NCI-H1436 treated with DMSO at 0.1 percent for 48 hours (cell line): ENCODE data around the gene DMC1.
A peak's percentile ranks its signal among the peaks of the same experiment; 100 is the strongest.

Experiments used
- DNase-seq: peaks from one replicate; lab custom pipeline; 2025; lab: John Stamatoyannopoulos, UW

DMC1 gene

DNA sequence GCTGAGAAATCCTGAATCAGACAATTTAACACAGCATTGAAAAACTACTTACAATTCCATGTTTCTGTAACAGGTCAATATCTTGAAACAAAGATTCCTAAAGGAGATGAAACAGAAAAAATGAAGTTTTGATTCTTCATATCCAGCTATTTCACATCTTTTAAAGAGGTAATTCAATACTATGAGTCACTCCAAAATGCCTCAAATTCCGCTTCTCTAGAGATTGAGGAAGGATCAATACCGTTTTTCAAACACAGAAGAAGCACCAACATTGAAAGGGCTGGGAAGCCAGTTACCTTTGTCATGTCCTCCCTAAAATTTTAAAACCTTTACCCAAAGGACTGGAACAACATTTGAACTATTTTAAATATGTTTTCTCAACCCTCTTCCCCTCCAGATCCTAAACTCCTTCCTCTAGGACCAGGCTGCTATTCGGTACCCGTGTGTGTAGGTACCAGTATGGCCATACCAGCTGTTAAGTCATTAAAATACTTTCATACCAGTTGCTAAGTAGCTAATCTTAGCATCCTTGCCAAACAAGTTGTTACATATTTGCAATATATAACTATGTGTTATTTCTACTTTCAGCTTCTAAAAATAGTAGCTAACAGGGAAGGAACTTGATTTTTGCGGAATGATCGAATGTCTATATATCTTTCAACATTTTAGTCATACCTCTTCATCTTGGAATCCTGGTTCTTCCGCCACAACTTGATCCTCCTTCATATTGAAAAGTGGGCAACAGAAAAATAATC is 2.3 kb downstream of the DMC1 start:
- no peak for DNase-seq

DNA sequence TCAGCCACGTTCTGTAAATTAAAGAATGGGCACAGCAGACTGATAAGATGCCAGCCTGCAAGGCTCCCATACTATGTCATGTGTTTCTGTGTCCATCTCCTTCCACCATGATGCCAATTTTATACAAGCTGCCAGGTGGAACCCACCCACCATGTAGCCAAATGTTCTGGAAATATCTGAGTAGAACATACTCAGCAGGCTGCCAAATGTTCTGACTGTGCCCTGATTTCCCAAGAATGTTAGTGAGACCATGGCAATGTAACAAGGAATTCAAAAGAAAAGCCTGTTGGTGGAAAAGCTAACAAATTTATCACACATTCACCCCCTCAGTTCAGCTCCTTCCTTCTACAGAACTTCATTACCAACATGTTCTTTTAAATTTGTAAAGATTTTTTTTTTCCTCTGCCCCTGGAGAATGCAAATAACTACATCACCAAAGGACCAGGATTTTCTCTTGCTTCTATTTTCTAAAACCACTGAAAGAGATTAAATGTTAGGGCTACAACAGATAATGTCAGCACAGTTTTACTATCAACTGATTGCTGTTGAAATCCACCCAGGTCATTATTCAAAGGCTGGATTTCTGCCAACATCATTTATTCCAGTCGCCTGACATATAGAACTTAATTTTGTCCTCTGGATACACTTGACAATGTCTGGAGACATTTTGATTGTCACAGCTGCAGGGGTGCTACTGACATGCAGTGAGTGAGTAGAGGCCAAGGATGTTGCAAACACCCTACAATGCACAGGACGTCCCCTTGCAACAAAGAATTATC is 3.1 kb downstream of the DMC1 start:
- no peak for DNase-seq

DNA sequence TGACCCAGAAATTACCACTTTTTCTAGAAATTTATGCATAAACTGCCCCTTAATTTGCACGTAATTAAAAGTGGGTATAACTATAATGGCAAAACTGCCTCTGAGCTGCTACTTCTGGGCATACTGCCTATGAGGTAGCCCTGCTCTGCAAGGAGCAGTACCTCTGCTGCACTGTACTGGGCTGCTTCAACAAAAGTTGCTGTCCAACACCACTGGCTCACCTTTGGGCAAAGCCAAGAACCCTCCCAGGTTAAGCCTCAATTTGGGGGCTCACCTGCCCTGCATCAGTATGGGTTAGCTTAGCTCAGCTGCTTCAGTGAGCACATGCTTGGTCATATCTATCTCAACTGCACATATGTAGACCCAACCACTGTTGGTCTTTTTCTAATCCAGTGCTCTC is 4.5 kb downstream of the DMC1 start:
- no peak for DNase-seq

DNA sequence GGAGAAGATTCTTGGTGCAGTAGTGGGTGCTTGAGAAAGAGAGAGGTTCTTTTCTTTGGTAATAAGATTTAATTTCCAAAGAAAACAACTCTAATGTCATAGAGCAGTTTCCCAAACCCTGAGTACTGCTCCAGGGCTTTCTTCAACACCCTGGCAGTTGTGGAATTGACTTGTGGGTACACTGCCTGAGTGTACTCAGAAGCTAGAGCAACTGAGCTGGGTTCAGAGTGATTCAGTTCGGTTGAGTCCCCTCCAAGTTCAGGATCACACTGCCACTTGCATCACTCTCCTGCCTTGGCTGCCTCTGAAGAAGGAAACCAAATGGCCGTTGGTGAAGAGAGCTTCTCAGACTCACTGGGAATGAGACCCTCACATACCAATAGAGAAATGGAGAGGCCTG is 5.3 kb downstream of the DMC1 start:
- DNase-seq = no peak

DNA sequence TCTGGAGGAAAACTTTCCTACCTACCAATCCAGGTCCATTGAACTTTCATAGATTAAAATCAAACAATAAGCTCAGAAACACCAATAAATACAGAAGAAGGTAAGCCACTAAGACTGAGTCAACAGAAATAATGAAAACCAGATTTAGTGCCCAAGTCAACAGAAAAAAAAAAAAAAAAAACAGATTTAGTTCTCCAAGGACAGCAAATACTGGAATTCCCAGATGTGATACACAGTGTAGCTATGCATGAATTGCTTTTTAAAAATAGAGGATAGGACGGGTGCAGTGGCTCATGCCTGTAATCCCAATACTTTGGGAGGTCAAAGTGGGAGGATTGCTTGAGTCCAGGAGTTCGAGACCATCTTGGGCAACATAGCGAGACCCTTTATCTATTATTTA is 15.7 kb downstream of the DMC1 start:
- no peak for DNase-seq

DNA sequence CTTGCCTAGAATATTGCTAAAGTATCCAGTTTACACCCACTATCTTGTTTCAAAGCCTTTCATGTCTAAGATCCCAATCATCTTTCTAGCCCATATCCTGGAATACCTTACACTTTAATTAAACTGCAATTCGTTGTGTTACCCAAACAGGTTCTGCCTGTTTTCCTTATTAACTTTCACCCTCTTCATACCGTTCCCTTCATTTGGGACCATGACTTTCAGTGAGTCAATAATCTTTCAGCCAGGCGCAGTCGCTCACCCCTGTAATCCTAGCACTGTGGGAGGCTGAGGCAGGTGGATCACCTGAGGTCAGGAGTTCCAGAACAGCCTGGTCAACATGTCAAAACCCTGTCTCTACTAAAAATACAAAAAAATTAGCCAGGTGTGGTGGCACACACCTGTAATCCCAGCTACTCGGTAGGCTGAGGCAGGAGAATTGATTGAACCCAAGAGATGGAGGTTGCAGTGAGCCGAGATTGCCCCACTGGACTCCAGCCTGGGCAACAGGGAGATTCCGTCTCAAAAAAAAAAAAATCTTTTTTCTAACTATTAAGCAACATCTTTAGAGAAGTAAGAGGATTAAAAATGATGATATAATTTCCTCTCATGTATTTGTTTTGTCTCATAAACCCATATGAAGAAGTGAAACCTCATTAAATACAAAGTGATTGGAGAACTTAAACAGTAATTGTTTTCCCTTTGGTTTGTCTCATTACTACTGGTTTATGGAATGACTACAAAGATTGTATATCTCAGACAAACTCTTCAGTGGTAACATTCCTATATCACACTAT is 20.7 kb downstream of the DMC1 start:
- no peak for DNase-seq

DNA sequence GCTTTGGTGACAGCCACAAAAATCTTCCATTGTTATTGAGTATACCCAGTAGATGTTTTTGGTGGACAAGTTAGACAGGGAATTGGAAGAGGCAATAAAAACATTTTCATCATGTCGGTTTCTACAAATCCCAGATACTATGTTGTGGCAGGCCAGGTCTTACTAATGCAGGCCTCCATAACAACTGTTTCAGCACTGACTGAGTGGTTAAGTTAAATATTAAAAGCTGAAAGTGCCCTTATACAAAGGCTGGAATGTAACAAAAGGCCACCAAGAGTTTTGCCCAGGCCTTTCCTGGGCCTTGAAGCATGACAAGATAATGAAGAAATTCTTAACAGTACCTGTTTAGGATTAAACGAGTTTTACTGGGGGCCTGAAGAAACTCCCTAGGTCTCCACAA is 29.3 kb downstream of the DMC1 start:
- DNase-seq = no peak

DNA sequence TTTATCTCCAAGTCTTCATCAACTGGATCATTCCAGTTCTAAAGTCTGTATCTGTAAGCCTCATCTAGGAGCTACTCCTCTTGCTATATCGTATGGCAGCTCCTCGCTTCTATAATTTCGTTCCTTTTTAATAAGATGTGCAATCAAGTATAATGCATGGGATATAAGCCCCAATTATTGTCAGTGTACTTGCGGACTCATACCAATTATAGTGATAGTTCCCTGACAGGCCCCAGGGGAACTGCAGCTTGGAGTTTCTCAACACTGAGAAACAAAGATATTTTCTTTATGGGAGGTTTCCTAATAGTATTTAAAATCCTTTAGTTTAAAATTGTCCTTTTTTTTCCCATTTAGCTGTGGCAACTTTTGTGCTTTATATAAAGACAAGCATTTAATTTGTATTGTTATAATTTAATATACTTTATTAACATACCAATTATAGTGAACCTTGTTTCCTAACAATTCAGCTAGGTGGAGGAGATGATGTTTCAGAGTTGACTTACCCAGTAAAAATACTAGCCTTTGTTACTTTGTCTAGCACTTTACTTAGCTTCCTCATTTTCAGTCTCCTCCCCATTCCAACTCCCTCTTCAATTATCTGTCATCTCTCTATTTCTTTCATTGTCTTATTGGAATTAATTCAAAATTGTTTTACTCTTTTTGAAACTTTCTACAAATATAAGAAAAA is 38.6 kb downstream of the DMC1 start:
- DNase-seq = no peak

DNA sequence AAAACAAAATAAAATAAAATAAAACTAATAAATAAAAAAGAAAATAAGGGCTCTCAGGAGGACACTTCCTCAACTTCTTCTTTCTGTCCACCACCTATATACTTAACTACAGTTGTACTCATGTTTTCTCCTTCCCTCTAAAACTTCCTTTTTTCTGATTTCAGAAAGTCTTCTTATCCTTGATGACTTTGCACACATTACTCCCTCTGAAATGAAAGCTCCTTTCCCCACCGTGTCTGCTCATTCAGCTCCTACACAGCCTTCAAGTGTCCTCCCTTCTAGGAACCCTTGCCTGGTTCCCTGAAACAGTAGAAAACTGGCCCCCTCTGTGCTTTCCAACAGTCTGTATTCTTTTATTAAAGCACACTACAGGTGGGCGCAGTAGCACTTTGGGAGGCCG is 45.6 kb downstream of the DMC1 start:
- no peak for DNase-seq

DNA sequence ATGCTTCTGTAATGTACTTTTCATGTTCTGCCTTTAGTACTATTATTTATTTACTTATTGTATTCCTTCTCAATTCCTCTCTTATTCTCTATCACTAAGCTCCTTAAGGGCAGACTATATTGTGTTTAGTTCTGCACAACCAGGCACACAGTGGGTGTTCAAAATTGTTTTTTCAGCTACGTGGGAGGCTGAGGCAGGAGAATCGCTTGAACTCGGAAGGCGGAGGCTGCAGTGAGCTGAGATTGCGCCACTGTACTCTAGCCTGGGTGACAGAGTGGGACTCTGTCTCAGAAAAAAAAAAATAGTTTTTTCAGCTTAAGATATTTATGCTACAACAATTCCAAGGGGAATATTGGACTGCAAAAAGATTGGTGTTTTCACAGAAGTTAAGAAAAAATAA is 46.5 kb downstream of the DMC1 start:
- DNase-seq = no peak

DNA sequence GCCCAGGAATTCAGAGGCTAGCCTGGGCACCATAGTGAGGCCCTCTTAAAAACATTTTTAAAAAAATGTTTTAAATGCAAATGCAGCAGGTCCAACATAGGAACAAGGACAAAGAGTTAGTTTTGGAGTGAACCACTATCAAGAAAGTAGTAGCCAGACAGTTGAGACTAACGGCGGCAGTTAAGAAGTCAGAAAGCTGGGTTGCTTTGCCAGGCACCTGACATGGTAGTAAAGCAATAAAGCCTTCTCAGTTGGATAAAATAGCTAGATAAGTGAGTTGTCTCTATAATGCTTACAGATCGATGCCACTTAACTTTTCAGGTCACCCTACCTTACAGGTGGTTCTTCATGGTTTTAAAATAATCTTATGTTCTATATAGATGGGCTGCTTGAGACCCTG is 47.0 kb downstream of the DMC1 start:
- no peak for DNase-seq

DNA sequence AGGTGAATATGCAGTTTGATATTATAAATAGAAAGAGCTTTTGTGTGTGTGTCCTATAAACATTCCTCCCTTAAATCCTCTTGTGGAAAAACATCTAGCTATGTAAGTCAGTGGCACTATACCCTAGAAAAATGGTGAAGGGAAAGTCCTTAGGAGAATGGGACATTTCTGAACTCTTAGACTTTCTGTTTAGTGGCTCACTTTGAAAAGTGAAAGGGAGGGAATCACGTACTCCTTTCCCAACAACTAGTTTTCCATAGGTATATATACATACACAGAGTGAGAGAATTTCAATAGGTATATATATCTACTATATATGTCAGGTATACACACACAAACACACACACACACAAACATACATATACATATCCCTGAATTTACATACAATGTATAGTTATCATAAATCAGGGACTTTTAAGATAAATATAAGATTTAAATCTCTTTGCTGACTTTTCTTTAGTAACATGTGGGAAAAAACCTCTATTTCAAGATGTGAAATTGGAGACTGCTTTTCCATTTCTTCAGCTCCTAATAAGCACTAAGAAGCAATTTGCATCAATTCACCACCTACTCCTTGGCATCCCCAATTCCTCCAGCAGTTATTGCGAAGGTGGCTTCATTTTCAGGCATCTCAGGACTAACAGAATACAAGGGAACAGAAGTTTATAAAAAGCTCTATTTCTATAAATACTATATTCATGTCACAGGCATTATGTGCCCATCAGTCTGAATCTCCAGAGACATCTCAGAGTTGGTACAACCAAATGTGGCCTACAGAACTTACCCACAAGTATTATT is 50.3 kb downstream of the DMC1 start:
- no peak for DNase-seq

DNA sequence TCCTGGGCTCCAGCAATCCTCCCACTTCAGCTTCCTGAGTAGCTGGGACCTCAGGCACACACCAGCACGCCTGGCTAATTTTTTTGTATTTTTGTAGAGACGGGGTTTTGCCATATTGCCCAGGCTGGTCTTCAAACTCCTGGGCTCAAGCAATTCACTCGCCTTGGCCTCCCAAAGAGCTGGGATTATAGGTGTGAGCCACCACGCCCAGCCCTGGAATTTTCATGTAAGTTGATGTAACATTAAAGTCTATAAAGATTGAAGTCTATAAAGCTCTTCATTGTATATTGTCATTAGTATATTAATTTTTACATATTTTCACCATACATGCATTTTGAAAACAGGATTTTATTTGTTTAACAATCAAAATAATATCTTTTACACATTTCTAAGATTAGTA is 51.4 kb downstream of the DMC1 start:
- no peak for DNase-seq

DNA sequence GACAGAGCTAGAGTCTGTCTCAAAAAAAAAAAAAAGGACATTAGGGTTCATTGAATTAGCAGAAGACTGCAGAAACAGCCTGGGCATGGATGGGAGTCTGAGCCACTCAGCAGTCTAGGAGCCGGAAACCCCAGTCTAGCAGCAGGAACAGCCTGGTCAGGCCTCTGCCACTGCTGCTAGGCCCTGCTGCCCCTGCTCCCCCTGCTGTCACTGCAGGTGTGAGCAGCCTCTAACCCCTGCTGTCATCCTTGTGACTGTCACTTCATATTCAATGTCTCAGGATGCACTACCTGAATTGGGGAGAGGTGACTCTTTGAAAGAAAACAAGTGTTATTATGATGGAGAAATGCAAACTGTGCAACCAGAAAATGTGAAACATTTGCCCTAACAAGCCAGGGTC is 56.9 kb downstream of the DMC1 start:
- no peak for DNase-seq

DNA sequence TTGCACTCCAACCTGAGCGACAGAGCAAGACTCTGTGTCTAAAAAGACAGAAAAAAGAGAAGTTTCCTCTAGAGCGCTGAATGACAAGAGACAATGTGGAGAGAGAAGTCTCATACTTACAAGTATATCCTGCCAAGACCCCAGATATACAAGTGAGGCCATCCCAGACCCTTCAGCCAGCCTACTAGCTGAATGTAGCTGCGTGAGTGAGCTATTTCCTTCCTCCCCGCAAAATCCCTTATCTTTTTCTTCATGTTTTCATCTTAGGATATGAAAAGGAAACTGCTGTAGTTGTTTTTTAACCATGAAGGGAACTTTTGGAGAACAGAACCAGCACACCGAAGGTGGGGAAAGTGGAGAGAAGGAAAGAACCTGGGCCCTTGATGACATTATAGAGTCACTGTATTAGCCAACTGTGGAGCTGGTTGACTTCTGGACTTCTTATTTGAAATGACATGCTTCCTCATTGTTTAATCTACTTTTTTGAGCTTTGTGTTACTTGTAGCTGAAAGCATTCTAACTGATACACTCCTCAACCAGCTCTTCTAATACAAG is 59.5 kb downstream of the DMC1 start:
- no peak for DNase-seq

DNA sequence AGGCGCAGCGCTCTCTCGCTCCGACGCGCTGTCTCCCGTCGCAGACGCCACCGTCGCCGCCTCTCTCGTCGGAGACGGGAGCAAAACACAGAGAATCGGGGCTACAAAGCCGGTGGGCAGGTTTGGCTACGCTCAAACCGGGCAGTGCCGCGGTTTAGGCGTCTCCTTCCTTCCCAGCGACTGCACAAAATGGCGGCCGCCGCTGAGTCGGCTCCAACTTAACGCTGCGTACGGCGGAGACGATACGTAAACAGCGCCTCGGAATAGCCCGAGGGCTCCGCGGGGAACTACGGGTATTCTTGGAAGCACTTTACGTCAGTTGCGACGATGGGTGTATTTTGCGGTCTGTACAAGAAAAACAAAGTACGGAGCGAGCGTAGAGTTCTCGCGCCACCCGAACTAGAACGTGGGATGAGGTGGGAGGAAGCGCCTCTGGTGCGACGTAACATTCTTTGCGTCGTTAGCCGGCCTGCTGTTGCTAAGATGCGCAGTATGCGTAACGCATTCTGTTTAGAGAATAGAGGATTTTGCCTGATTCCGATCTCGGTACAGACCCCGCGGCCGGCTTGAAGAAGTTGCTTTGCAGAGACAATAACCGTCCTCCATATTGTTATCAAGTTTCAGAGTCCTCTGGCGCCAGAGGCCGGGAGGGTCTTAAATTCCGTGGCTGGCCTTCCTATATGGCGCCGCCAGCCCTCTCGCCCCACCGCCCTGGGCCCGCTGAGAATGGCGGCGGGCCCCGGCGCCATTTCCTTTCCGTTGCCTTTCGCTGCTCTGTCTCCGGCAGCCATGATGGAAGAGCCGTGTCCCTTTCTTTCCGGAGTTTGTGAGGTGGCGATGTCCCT is 63.6 kb downstream of the DMC1 start, which contains the start of gene DDX17:
Gene DDX17 (minus strand): TSS at position 194 of the 845 bp plus-strand sequence.
- DNase-seq = peak; percentile 93

DNA sequence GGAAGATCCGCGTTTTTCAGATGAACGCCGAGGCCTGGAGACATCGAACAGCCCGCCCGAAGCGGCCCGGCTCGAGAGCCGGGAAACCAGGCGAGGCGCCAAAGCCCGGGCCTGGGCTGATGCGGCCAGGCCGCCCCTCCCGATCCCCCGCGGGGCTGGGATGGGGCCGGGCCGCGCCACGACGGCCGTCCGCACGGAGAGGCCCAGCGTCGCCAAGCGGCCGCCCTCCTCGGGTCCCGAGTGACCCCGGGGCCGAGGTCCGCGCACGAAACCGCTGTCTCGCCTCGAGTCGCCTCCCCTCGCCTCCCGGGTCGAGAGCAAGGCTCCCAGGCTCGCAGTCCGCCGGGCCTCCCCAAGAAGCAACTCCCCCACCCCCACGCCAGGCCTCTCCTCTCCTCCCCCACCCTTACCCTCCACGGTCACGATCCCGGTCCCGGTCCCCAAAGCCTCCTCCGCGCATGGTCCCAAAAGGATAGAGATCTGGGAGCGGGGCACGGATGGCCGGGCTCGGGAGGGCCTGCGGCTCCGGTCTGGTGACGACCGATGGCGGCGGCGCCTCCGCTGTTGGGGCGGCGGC is 64.4 kb downstream of the DMC1 start:
- DNase-seq = no peak

DNA sequence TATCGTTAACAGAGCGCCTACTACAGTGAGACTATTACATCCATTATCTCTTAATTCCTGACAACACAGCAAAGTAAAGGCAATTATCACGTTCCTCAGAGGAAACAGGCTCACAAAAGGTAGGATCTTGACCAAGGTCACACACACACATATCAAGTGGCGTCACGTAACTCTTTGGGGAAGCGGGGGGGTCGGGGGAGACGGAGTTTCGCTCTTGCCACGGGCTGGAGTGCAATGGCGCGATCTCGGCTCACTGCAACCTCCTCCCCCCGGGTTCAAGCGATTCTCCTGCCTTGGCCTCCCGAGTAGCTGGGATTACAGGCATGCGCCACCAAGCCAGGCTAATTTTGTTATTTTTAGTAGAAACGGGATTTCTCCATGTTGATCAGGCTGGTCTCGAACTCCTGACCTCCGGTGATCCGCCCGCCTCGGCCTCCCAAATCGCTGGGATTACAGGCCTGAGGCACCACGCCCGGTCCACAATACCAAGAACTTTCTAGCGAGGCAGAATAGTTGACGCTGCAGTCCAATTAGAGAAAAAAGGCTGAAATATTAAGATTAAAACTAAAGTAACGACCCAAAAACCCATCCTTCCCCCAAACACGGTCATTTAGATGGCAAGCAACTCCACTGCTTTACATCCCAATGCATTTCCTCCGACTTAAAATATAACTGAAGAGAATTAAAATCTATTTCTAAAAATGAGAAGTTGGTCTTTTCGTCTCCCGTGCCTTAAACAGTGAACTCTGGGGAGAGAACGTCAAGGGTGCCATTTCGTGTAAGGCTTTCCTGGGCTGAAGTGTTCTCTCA is 65.0 kb downstream of the DMC1 start:
- peak; percentile 11 for DNase-seq

DNA sequence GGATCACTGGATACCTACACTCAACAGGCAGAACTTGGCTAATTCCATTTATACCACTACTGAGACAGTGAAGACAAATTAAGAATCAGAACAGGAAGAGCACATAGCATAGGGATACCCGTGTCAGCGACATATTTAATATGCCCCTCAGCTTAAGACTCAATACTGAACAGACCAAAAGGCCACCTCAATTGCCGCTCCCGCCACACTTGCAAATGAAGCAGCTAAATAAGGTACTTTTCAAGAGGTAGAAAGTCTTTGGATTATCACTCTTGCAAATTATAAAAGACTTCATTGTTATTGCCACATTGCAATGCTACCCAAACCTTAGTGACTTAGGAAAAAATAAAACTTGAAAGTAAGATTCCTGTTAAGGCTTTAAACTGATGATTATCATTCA is 67.0 kb downstream of the DMC1 start:
- DNase-seq = no peak
